NCI-H2029 treated with DMSO at 0.1 percent for 48 hours (cell line): ENCODE data around the gene FCER2.

Experiments used
- DNase-seq: peaks from one replicate; lab custom pipeline; 2025; lab: John Stamatoyannopoulos, UW

The FCER2 gene

DNA sequence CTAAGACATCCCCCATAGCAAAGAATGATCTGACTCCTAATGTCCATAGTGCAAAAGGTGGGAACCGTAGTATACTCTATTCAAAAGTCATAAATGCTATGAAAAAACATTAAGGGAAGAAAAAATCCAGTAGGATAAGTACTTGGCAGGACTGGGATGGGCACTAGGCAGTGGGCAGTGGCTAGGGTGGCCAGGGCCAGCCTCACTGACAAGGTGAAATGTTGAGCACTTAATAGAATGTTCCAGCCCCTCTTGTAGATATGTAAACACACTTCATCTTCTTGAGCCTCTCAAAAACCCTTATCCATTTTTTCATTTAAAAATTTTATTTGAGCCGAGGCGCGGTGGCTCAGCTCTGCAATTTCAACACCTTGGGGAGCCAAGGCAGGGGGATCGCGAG is 31.4 kb upstream of the FCER2 start:
- DNase-seq, result no peak

DNA sequence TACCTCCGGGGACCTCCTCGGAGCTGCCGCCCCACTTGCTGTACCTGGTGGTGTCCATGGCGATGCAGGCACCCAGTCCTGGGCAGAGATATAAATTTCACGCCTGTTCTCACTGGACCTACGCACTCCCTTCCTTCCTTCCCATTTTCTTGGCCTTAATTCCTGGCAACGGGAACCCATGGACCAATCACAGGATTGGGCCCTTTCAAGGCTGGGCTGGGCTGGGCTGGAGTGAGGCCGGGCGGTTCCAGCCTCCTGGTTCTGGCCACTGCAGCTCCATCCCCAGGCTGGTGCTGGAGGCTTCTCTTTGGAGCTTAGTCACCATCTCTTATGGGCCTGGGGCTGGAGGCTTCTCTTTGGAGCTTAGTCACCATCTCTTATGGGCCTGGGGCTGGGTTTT is 30.1 kb upstream of the FCER2 start, which contains the start of gene CLEC4G:
Gene CLEC4G, minus strand, starts transcription at position 66 of the 400 bp plus-strand sequence. Its CDS starts 8 bp downstream, at position 58.
- no peak for DNase-seq

DNA sequence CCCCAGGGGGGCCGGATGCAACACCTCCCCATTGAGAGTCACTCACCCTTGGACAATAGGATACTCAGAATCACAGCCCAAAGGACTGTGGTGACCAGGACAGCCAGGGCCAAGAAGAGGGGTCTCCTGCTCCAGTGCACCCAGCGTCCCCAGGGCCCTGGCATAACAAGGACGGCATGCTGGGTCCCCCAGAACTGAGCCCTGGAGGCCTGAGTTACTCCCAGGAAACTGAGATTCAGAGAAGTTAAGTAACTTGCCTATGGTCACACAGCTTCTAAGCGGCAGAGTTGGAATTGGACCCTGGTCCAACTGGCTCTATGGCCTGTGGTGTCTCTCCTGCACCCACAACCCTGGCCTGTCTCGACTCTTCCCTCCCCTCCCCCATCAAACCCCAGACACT is 29.7 kb upstream of the FCER2 start:
- DNase-seq, result no peak

DNA sequence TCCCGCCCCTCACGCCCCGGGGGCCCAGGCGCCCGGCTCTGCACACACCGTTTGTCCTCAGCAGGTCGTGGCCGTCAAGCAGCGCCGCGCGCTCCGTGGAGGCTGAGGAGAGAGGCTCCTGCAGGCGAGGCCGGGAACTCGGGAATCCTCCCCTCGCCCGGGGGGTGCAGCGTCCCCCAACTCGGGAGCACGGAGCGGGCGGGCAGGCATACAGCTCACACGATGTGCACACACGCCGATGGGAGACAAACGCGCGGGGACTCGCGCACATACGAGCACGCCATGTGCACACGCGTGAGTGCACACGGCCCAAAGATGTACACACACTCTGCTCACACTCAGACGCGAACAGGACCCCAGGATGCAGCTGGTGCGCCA is 29.3 kb upstream of the FCER2 start:
- no peak for DNase-seq

DNA sequence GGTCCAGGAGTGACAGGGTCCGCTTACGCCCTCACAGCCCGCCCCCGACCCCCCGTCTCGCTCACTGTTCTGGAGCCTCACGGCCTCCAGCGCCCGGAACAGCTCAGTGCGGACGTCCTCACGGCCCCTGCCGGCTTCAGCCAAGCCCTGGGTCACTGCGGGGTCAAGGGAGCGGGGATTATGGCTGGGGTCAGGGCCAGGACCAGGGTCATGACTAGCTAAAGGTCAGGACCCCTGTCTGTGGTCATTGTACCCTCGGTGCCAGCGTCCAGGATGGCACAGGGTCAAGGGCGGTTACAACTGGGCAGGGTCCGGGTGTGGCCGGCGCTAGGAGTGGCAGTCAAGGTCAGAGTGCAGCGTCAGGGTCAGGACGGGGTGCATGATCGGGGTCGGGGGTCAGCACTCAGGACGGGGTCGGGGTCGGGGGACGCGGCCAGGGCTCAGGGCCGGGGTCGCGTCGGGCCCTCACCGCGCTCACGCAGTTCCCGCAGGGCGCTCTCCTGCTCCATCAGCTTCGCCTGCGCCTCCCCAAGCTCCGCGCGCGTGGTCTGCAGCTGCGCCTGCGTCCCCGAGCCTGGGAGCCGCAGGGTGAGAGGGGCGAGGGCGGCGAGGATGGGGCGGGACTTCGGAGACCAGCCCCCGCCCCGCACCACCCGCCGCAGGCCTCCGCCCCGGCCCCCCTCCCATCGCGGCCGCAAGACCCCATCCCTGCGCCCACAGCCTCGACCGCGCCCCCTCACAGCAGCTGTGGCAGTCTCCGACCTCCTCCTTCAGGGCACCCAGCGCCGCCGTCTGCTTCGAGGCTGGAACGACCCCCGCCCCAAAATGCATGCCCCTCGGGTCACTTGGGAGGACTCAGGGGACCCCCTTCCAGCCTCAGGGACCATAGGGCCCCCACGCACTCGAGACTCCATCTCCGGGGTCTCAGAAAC is 28.6 kb upstream of the FCER2 start:
- no peak for DNase-seq

DNA sequence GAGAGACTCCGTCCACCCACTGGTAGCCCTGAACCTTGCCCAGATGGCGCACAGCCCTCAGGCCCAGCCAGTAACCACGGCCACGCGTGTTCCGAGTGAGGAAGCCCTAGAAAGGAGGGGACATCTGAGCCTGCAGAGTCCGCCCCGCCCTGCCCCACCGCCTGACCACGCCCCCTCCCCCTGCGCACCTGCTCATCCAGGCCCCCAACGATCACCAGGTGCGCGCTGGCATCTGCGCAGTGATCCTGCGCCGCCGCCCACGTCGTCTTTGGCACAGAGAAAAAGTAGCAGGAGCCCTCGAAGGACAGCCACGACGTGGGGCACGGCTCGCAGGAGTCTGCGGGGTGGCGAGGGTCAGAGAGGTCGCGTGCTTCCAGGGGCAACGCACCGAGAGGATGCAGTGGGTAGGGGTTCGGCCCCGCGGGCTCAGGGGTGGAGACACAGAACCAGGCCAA is 27.9 kb upstream of the FCER2 start:
- no peak for DNase-seq

DNA sequence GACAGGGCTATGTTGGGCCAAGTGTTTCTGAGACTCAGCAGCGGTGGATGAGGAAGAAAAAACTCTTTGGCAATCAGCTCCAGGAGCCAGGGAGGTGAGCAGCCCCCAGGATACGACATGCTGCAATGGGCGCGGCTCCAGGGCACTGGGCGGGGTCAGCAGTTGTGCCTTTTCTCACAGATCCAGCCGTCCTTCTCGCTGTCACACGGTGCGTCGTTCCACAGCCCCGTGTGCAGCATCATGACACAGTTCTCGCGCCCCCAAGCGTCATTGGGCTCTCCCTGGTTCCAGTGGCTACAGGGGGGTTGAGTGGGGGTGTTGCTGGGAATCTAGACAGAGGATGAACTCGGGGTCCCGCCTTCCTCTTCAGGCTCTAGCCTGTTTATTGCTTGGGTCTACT is 27.3 kb upstream of the FCER2 start:
- no peak for DNase-seq

DNA sequence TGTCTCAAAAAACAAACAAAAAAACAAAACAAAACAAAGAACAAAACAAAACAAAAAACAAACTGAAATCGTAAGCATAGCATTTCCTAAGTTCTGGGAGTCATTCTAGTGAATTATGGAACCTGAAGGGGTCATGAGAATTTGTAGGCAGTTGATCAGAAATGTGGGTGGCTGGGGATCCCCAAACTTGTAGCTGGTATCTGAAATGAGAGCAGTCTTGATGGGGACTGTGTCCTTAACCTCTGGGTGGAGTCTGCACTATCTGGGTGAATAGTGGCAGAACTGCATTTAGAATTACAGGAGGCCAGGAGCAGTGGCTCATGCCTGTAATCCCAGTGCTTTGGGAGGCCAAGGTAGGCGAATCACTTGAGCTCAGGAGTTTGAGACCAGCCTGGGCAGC is 23.9 kb upstream of the FCER2 start:
- no peak for DNase-seq

DNA sequence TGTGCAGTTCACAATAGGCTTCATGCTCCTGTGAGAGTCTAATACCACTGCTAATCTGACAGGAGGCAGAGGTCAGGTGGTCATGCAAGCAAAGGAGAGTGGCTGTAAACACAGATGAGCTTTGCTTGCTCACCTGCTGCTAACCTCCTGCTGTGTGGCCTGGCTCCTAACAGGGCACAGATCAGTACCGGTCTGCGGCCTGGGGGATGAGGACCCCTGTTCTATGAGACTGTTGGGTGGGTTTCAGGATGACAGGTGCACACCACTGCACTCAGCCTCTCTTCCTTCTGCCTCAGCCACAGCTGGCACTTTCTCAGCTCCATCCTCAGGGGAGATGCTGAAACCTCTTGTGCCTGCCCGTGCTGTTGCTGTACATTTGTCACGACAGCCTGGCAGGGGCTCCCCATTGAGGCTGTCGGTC is 20.3 kb upstream of the FCER2 start:
- no peak for DNase-seq

DNA sequence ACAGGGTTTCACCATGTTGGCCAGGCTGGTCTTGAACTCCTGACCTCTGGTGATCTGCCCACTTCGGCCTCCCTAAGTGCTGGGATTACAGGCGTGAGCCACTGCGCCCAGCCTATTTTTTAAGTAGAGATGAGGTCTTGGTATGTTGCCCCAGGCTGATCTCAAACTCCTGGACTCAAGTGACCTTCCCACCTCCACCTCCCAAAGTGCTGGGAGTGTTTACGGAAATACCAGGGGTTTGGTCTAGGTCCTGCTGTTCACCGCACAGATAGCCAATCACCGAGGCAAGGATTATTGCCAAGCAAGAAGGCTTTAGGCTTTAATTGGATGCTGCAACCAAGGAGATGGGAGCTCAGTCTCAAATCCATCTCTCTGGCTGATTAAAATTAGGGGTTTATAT is 18.4 kb upstream of the FCER2 start:
- DNase-seq, result no peak

DNA sequence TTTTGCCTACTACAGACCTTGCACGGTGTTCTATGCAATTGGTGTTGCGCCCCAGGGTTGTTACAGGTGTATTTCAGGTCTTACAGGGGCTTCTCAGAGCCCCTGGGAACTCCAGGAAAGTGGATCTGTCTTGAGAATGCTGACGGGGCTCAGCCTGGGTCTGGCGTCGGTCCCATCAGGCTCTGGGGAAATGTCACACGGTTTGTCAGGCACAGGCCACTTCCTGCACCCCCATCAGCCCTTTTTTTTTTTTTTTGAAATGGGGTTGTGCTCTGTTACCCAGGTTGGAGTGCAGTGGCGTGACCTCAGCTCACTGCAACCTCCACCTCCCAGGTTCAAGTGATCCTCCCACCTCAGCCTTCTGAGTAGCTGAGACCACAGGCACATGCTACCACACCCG is 16.7 kb upstream of the FCER2 start:
- DNase-seq, result no peak

DNA sequence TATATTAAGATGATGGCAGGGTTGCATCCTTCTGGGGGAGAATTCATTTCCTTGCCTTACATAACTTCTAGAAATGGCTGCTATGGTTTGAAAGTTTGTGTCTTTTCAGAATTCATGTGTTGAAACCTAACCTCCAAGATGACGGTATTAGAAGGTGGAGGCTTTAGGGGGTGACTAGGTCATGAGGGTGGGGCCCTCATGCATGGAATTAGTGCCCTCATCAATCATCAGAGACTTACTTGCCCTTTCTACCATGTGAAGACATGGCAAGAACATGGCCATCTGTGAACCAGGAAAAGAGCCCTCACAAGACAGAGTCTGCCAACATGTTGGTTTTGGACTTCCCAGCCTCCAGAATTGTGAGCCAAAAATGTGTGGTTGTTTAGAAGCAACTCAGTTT is 14.8 kb upstream of the FCER2 start:
- no peak for DNase-seq

DNA sequence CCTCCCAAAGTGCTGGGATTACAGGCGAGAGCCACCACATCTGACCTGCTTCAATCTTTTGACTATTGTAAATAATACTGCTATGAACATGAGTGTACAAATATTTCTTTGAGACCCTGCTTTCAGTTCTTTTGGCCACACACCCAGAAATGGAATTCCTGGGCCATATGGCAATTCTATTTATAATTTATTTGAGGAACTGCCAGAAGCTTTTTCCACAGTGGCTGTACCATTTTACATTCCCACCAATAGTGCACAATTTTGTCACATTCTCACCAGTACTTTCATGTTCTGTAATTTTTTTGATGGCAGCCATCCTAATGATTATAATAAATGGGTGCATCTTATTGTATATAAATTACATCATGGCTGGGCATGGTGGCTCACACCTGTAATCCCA is 13.7 kb upstream of the FCER2 start:
- no peak for DNase-seq

DNA sequence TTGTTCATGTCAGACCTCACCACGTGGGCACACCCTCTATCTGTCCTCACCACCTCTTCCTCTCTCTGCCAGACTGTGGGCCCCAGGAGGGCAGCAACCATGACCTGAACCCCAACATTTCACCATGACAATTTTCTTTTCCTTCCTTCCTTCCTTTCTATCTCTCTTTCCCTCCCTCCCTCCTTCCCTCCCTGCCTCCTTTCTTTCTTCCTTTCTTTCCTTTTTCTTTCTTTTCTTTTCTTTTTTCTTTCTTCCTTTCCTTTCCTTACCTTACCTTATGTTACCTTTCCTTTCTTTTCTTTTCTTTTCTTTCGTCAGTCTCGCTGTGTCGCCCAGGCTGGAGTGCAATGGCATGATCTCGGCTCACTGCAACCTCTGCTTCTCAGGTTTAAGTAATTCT is 8.7 kb upstream of the FCER2 start:
- DNase-seq, result no peak

DNA sequence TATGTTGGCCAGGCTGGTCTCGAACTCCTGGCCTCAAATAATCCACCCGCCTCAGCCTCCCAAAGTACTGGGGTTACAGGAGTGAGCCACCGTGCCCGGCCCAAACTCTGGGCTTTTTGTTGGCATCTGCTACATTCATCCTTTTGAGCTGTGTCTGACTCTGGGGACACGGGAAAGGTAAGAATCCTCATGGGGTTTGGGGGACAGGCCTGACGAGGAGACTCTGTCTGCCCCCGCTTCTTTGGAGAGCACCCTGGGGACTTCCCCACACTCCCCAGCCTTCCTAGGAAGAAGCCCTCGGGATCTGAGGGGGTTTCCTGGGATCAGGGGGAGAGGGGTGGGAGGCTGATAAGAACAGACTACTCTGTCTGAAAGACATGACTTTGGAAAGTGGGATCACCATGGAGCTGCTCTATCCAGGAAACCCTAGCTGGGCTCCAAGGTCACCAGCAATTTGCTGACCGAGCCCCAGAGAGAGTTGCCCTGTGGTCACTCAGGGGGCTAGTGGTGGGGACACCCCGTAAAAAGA is 8.1 kb upstream of the FCER2 start:
- DNase-seq, result no peak

DNA sequence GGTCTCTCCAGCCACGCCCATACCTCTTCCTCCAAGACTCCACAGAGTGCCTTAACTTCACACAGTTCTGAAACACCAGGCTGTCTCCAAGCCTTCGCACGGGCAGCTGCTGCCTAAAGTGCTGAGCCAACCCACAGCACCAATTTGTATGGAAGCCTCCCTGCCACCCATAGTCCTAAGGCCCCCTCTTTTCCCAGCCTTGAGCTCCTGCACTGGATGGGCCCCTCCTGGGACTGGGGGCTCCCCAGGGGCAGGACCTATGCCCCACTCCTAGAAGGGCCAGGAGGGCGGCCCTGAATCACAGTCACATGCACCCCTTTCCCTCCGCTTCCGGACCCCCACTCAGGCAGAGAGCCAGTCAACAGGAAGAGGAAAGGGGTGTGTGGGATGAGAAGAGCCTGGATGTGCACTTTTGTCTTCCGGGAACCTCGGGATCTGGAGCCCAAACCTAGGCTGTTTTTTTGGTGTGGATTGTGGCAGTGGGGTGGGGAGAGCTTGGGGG is 5.1 kb upstream of the FCER2 start:
- no peak for DNase-seq

DNA sequence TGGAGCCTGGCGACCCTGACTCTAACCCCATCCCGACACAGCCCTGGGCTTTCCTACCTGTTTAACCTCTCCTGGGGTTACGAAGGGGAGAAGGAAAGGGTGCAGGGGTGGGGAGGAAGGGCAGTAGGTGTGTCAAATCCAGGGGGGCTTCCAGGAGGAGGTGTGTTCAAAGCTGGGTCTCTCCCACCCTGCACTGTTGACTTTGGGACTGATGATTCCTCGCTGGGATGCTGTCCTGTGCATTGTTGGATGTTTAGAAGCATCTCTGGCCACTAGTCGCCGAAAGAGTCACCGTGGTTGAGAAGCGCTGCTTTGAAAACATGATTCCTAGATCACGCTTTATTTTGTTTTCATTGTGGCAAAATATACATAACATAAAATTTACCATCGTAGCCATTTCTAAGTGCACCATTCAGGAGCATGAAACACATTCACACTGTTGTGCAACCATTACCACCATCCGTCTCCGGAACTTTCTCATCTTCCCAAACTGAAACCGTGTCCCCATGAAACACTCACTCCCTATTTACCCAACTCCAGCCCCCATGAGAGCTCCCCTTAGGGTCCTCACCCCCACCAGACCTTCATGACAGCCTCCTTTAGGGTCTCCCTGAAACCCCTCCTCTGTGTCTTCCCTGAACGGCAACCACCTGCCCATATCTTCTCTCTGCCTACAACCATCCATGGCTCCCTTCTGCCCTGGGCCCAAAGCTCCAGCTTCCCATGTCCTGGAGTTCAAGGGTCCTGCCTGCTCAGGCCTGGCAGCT is 4.4 kb upstream of the FCER2 start:
- DNase-seq, result no peak

DNA sequence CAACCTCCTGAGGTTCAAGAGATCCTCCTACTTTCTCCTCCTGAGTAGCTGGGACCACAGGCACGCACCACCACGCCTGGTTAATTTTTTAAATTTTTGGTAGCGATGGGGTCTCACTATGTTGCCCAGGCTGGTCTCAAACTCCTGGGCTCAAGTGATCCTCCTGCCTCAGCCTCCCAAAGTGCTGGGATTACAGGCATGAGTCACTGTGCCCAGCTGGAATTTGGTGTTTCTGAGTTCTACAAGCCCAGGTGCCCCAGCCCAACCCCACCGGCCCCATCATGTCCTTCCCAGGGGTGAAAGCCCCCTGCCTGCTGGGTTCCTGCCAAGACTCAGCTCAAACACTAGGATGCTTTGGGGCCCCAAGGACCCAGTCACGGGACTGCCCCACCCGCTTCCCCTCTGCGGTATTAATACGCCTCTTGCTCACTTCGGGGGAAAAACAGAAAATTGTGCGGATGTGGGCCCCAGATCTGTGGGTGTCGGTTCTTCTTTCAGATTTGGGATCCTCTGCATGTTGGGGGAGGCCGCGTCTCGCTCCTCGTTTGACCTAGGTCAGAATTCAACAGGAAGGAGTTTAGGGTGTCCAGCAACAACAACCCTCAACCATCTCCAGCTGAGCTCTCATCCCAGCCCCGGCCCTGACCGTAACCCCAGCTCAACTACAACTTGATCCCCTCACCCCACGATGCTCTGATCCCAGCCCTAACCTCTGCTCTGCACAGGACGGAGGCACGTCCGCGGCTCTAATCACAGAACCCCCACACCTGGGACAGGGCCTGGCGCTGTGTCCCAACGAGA is 3.7 kb upstream of the FCER2 start:
- no peak for DNase-seq

DNA sequence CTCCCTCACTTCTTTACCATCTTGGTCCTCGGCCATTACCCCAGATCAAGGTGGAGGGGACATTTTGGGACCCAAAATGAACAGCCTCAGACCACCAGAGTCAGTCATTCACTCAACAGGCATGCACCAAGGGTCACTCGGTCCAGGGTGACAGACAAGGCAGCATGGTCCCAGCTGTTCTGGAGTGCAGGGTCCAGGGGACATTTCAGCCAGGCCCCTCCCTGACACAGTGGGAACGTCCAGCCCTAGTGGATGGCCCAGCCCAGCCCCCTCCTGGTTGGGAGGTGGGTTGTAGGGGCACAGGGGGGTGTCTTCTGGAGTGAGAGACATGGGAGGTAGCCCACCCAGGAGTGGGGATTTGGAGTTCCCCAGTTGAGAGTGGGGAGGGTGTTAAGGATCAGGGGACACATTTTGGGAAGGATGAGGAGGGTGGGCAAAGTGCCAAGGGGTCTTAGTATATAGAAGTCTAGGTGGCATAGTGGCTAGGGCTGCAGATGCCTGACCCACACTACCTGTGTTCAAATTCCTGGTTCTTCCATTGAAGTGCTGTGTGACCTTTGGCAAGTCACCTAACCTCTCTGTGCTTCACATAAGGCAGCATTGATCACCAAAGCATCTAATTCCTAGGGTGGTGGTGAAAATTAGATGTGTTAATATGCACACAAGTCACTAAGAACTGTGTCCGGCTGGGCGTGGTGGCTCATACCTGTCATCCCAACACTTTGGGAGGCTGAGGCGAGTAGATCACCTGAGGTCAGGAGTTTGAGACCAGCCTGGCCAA is 2.5 kb upstream of the FCER2 start:
- no peak for DNase-seq

DNA sequence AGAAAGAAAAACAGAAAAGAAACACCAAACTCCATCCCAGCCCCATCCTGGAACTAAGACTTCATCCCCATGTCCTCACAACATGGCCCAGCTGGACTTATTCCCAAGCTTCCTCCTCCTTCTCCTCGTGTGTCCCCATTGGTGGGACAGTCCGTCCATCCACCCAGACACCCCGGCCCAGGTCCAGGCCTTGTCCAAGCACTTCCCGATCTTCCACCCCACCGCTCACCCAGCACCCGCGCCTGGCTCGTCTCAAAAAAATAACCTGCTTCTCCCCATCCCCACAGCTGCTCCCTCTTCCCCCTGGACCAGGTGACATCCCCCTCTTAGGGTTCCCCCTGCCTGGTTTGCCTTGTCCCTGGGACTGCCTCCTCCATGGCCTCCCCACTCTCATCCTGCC is 1.4 kb upstream of the FCER2 start:
- DNase-seq, result no peak

DNA sequence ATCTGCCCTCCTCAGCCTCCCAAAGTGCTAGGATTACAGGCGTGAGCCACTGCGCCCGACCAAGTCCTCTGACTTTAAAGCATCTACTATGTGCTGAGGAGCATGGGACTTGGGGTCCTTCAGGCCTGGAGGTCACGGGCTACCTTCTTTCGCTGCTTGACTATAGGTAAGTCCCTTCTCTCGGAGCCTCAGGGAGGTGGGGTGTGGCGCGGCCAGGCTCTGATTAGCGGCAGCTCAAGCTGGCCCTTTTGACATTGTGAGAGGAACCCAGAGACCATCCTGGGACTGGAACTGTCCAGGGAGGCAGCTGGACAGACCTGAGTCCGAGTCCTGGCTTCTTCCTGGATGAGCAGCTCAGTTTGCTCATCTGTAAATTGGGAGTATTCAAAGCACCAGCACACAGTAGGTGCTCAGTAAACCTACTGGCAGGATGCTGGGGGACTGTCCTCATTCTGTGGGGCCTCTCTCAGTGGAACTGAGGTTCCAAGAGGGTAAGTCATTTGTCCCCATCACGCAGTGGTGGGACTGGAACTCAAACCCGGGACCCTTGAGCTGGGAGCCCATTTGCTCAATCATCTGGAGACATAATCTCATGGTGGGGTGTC is 780 bp downstream of the FCER2 start:
- no peak for DNase-seq
